Measurements from ENCODE around the gene FBRS. TPM values are rescaled to one million over a fixed set of nuclear protein-coding genes. Genes with fewer than 3 reads are reported as not detected.
A peak's percentile ranks its signal among the peaks of the same experiment; 100 is the strongest.

Gene FBRS
- total and polyA plus RNA-seq, 2 of the 13 experiments (the other 11 are each of a cell fraction or from before 2014, with no cell fraction given), result 13.7 to 16.2 TPM

- no peak for TF ChIP-seq ZSCAN30 (CRISPR knock-in tag; IDR thresholded peaks at IDR 0.05)
- no peak for TF ChIP-seq TP53 (CRISPR knock-in tag; conservative IDR thresholded peaks at IDR 0.05)
- no peak for TF ChIP-seq SATB2 (CRISPR knock-in tag; IDR thresholded peaks at IDR 0.05)
- no peak for TF ChIP-seq DMAP1 (CRISPR knock-in tag; IDR thresholded peaks at IDR 0.05)
- no peak for TF ChIP-seq SOX13 (IDR thresholded peaks at IDR 0.05)
- TF ChIP-seq SOX13 (CRISPR knock-in tag; conservative IDR thresholded peaks at IDR 0.05 in 1 of 2, IDR thresholded peaks at IDR 0.05 in 1 of 2), result 0 out of 4 replicates have a peak, but pooled peaks of 1 of the 2 experiments have one; percentile 9
- TF ChIP-seq ELF1 (CRISPR knock-in tag; IDR thresholded peaks at IDR 0.05), result no peak; the same call in 1 of the 2 replicates
- no peak for TF ChIP-seq ATRX (CRISPR knock-in tag; IDR thresholded peaks at IDR 0.05; ENCODE audit: borderline replicate concordance)
- TF ChIP-seq ZNF451 (CRISPR knock-in tag; IDR thresholded peaks at IDR 0.05), result 0 out of 2 replicates have a peak, but pooled peaks have one; percentile 62
- TF ChIP-seq ATF7-NPFF (CRISPR knock-in tag; IDR thresholded peaks at IDR 0.05; ENCODE audit: low read depth), result no peak
- peak; percentile 76; the same call in 1 of the 2 replicates for TF ChIP-seq TSC22D2 (CRISPR knock-in tag; IDR thresholded peaks at IDR 0.05; ENCODE audit: borderline replicate concordance)
- TF ChIP-seq ZFP36L1 (CRISPR knock-in tag; IDR thresholded peaks at IDR 0.05), result no peak
- TF ChIP-seq REPIN1 (CRISPR knock-in tag; IDR thresholded peaks at IDR 0.05; ENCODE audit: borderline replicate concordance, low read depth), result peak; percentile 77; the same call in 1 of the 2 replicates
- TF ChIP-seq ZNF362 (CRISPR knock-in tag; IDR thresholded peaks at IDR 0.05; ENCODE audit: borderline replicate concordance), result no peak; the same call in 1 of the 2 replicates
- no peak for TF ChIP-seq ZIK1 (CRISPR knock-in tag; IDR thresholded peaks at IDR 0.05; ENCODE audit: borderline replicate concordance, low read depth)
- peak; percentile 28; the same call in 1 of the 2 replicates for TF ChIP-seq ELF3 (CRISPR knock-in tag; IDR thresholded peaks at IDR 0.05)
- TF ChIP-seq NFIC (IDR thresholded peaks at IDR 0.05; ENCODE audit: low read length), result no peak
- TF ChIP-seq ZBTB34 (CRISPR knock-in tag; IDR thresholded peaks at IDR 0.05), result no peak
- TF ChIP-seq EZH2 (conservative IDR thresholded peaks at IDR 0.05; ENCODE audit: low read depth, low read length), result no peak
- TF ChIP-seq FOXJ3 (CRISPR knock-in tag; IDR thresholded peaks at IDR 0.05; ENCODE audit: borderline replicate concordance), result no peak
- no peak for TF ChIP-seq MIXL1 (CRISPR knock-in tag; IDR thresholded peaks at IDR 0.05)
- peak; percentile 25; the same call in 1 of the 2 replicates for TF ChIP-seq ZNF772 (CRISPR knock-in tag; IDR thresholded peaks at IDR 0.05)
- 0 out of 2 replicates have a peak, but pooled peaks have one; percentile 41 for TF ChIP-seq HMGXB3 (CRISPR knock-in tag; IDR thresholded peaks at IDR 0.05; ENCODE audit: borderline replicate concordance)
Observed at GRCh38 chr16:30615358-30616091, 42.7 kb upstream of the FBRS start (continued).
